GM21381 (cell line): Measurements from ENCODE around the gene MACROD2.
"Not testable (repeated sequence)": the region's sequence is repeated elsewhere in the genome, so short reads cannot be mapped to it uniquely, and the experiment has no call there.

Source experiments
- ATAC-seq: cut with Tn5 transposase; IDR thresholded peaks from one replicate; pipeline ENCODE4 v1.9.1; 2021; ENCODE audit warnings: mild to moderate bottlenecking, moderate library complexity; ENCODE audit not compliant: unreplicated experiment

MACROD2 gene

DNA sequence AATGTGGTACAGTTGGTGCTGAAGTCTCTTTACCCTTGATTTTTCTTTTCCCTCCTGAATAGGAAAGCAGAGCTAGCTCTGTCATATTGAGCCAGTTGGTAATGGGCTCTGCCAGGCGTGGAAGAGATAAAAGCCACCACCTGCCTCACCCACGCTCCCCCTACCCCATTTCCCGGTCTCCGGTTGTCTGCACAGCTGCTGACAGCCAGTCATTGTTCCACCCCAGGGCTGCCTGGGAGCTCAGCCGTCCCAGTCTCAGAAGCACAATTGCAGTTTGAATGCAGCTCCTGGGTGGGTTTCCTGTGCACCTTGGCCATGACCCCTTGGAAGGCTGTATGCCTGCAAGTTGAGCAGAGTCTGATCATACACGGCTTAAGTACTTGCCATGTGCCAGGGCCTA is 1017.2 kb downstream of the MACROD2 start:
- ATAC-seq, result no peak

DNA sequence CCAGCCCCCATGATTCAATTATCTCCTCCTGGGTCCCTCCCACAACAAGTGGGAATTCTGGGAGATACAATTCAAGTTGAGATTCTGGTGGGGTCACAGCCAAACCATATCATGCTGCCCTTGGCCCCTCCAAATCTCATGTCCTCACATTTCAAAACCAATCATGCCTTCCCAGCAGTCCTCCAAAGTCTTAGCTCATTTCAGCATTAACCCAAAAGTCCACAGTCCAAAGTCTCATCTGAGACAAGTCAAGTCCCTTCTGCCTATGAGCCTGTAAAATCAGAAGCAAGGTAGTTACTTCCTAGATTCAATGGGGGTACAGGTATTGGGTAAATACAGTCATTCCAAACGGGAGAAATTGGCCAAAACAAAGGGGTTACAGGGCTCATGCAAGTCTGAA is 1021.6 kb downstream of the MACROD2 start:
- ATAC-seq, result not testable (repeated sequence)

DNA sequence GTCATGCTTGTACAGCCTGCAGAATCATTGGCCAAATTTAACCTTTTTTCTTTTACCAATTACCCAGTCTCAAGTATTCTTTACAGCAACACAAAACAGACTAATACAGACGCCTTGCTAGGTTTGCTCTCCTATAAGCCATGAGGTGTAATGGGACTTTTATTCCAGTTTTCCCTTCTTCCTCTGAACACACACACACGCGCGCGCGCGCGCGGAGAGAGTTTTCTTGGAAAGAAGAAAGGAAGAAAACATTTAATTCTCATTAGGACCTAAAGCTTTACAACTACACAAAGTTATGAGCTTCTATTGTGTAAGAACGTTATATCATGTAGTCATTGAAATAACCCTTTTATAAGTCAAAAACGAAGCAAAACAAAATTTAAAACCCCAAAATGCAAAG is 1023.6 kb downstream of the MACROD2 start:
- ATAC-seq, result no peak

DNA sequence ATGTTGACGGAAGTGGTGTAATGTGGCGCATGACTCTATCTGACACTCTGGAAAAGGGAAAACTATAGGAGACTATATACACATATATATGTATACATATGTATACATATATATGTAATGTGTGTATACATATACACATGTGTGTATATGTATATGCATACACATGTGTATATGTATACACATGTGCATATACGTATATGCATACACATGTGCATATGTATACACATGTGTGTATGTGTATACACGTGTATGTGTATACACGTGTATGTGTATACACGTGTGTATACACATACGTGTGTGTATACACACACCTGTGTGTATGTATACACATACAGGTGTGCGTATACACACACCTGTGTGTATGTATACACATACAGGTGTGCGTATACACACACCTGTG is 1025.5 kb downstream of the MACROD2 start:
- no peak for ATAC-seq

DNA sequence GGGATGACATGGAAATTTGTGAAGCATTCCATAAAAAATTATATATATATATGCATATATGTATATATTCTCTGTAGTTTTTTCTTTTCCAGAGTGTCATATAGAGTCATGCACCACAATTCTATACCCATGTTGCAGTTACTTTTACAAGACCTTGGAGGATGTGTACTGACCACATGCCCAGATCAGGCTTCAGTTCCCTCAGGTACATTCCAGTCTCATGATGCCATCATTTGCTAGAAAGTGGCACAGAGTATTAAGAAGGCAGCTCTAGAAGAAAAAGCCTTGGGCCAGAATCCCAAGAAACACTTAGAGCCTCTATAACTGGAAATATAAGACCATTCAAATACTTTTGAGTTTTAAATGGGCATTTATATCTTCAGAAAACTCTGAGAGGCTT is 1027.6 kb downstream of the MACROD2 start:
- no peak for ATAC-seq

DNA sequence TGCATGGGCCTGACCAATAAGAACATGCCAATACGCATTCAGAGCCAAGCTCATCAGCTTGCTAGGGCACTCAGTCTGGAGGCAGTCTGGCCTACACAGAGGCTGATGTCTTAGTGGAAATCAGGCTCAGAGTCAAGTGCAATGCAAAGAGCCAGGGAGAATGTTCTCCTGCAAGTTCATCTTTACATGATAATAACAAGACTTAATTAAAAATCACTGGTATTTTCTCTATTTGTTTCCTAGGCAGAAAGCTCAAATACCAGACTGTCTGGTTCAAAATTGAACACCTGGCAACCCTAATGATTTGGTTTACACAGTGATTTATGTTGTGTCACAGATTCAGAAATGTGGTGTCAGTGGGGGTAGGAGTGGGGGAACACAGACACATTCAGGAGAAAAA is 1031.4 kb downstream of the MACROD2 start:
- ATAC-seq, result no peak

DNA sequence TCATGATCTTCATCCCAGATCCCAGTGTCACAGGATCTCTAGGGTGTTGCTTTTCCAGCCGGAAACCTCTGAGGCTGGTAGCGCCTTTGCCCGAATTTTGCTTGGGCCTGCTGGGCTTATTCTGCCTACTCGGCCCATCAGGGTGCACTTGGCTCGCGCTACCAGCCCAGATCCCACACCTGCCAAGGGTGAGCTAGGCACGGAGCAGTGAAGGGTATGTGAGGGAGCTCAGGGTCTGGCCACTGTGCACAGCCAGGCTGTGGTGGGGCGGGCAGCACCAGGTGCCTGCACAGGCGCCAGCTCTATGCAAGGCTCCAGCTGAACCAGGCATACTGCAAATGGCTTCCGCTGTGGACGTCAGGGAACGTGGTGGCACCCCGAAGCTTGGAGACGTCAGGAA is 1035.5 kb downstream of the MACROD2 start:
- no peak for ATAC-seq

DNA sequence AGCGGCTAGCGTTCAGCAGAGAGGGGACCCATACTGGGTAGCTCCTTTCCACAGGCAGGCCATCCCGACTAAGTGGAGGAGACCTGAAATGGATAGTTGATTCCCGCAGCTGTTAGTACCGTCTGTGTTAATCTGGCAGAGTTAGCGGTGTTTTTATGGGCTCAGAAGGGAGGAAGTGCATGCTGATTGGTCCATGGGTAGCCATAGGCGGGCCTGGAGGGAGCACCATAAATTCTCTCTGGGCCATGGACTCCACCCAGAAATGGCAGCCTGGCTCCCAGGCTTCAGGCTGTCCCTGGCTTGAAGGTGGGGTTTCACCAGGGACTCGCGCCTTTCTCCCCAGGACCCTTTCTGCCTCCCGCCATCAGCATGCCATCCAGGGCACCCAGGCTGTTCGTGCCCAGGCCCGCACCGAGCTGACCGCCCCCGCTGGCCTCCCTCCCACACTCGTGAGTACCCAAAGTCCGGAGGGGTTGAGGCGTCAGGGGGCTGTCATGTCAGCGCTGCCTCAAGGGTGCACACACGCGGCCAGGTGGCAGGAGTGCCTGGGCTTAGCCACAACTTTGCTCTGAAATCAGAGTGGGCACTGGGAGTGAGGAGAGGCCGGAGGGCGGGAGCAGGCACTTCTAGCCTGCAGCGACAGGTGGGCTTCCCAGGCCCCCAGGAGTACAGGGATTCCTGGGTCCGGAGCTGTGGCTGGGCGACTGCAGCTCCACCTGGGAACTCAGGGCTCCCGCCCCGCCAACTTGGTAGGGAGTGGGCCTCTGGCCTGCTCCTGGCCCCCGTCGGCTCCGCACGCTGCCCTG is 1036.4 kb downstream of the MACROD2 start:
- ATAC-seq, result no peak

DNA sequence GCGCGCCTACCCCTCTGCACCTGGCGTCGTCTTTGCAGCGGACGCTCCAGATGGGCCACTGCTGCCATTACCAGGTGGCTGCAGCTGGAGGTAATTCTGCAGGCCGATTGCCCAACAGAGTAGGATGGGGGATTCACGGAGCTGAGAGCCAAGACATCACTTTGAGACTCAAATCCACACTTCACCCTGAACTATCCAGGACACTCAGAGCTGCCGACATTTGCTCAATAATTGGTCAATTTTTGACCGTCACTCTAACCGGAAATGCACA is 1037.0 kb downstream of the MACROD2 start:
- no peak for ATAC-seq

DNA sequence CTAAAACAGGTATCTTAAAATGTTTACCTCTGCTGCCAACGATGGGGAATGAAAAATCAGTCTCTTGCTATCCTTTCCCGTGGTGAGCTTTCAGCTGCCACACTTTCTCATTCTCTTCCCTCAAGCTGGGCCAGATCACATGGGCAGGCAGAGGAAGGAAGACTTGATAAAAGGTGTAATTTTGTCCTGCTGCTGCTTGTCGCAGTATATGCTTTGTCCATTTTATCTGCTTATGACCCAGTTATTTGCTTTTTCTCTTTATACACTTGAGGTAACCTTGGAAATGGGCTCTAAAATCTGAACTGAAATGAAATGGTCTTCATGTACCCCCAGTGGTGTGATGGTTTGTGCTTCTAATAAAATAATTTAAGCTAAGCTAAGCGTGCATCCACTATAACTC is 1038.0 kb downstream of the MACROD2 start:
- no peak for ATAC-seq

DNA sequence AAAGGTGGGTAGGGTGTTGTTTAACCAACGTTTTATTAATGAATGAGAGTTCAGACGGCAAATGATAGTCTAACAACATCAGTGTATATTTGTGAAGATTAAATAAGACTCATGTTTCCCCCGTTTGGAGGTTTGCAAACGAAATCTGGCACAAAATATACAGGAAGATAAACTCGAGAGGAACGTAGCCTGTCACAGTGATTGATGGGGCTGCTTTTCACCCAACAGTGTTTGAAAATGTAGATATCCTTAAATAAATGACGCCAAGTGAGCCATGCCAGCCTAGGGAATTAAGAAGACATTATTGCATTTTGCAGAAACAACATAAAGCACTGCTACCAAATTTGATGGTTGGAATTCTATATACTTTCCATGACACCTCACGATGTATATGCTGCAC is 1038.6 kb downstream of the MACROD2 start:
- ATAC-seq, result no peak

DNA sequence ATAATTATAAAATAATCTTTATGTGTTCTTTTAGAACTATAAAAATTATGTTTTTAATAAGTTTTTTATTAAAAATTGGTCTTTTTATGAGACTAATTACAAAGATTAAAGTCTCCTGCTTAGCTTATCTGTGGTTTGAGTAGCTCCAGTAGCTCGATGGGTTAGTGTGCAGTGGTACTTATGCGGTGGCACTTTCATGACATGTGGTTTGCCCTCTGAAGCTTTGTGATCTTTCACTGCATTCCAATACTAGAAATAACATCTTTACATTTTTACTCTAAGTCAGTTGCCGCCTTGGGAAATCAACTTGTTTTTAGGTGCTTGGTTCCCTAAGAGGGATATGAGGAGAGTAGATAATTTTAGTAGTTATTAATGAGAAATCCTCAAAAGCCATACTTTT is 1041.6 kb downstream of the MACROD2 start:
- no peak for ATAC-seq

DNA sequence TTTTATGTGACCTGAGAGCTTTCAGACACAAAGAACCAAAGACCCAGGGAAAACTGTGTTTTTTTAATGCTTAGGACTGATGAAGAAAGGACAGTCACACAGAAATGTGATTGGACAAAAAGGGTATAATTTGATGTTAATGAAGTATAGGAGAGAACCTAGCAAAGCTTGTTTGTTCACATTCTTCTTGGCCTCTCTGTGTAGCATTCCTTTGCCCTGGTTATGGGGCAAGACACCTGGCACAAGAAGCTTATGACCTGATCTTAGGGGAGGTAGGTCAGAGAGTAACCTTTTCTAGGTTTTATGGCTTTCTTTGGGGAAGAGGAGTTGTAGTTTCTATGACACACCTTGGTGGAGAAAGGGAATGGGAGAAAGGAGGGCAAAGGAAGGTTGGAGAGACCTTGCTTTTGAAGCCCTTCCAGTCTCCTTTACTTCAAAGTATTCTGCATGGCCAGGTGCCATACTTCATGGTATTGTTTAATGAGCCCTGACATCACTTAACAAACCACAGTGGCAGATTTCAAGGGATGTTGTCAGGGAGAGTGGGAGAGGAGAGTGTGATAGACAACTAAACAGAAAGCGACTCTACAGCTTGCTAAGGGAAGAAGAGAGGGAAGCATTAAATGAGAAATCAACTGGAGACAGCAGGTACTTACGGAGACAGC is 1043.9 kb downstream of the MACROD2 start:
- ATAC-seq, result no peak

DNA sequence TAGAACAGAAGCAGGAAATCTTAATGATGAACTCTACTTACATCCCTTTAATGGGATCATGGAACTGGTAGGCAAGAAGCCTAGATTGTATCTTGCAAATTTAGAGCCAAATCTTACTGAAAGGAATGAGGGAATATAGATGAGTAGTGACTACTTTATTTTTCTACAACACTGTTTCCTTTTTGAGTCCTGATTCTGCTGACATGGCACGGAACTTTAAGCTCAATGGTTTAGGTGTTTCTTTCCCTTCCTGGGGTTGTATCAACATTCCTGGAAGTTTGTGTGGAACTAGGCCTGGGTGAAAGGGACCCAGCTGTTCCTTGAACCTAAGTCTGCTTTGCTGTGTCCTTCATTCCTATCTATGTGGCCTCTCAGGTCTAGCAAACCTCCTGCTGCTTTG is 1047.4 kb downstream of the MACROD2 start:
- no peak for ATAC-seq

DNA sequence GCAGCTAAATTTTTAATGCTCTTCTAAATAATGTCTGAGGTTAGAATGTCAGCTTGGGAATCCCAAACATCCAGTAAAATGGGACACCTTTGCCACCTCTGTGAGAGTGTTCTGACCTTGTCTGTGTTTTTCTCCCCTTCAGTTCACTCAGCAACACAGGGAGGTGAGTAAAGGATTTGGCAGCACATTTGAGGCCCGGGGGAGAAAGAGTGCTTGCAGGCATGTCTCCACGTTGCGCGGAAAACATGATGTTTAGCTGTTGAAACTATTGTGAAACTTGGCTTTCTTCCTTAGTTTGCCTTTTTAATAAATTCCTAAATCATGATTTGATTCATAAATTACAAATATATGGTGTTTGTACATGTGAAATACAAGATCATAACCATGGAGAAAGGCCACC is 1049.9 kb downstream of the MACROD2 start:
- ATAC-seq, result no peak

DNA sequence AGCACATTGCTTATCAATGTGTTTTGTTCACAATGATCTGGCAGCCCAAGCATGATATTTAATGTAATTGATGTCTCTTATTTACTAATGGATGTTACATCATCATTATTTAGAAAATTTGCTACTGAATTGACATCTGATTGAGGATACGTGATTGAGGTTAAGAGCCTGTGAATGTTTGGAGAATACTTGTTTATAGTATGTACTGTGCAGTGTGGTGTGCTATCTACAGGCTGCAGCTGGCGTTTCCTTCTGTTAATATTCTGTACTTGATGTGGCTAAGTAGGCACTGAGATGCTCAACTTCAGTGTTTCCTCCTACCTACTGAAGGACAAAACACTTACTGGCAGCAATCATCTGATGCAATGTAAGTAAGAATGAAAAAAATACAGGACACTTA is 1051.7 kb downstream of the MACROD2 start:
- no peak for ATAC-seq

DNA sequence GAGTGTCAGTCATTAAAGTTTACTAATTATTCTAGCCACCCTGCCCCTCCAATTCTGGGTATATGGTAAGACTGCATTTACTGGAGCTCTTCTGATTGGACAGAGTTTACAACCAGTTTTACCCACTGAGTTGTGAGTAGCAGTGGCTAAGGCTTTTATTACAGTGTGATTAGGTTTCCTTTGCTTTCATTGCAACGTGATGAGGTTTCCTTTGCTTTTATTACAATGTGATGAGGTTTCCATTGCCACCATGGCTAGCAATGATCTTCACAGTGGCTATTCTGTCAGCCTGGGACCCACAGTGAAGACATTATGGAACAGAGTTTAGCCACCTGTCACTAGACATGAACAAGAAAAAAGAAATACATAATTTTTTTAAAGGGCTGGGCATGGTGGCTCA is 1052.3 kb downstream of the MACROD2 start:
- ATAC-seq, result no peak

DNA sequence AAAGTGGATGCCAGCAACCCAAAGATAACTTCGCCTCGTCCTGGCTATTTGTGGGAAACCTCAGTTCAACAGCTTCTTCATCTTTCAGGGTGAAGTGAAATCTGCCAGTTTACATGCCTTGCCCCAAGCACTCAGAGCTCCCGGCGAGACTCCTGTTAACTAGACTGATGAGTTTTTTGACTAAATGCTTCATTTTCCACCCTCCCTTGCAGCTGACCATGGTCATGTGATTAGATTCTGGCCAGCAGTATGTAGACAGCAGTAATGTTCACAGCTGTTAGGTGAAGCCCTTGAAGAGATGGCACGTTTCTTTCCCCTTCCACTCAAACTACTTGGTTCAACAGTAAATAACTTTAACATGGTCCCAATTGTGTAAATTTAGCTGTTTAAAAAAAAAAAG is 1060.9 kb downstream of the MACROD2 start:
- no peak for ATAC-seq

DNA sequence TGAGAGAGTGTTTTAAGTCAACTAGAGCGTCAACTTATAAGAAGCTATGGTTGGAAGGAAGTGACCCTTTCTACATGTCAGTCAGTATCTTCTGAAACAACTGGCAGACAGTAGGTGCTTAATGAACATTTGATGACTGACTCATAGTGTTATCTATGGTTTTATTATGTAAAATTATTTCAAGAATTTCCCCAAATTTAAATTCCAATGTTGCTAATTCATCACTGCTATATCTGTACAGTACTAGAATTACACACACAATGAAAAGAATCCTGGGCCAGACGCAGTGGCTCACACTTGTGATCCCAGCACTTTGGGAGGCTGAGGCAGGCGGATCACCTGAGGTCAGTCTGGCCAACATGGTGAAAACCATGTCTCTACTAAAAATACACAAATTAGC is 1063.5 kb downstream of the MACROD2 start:
- no peak for ATAC-seq

DNA sequence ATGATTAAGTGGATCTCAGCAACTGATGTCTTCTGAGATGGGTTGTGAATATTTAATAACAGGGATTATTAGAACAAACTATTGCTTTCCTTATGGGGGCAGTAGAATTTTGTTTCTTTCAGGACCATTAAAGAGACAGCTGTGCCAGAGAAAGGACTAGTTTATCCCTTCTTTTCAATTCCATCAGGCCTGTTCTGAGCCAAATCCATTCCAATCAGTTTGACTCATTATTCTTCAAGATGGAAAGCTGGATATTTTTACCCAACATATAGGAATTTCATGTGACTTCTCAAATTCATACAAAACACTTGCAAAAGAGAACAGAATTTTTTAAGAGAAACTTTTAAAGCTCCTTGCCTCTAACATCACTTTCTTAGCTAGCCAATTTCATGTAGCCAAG is 1064.1 kb downstream of the MACROD2 start:
- ATAC-seq, result no peak

DNA sequence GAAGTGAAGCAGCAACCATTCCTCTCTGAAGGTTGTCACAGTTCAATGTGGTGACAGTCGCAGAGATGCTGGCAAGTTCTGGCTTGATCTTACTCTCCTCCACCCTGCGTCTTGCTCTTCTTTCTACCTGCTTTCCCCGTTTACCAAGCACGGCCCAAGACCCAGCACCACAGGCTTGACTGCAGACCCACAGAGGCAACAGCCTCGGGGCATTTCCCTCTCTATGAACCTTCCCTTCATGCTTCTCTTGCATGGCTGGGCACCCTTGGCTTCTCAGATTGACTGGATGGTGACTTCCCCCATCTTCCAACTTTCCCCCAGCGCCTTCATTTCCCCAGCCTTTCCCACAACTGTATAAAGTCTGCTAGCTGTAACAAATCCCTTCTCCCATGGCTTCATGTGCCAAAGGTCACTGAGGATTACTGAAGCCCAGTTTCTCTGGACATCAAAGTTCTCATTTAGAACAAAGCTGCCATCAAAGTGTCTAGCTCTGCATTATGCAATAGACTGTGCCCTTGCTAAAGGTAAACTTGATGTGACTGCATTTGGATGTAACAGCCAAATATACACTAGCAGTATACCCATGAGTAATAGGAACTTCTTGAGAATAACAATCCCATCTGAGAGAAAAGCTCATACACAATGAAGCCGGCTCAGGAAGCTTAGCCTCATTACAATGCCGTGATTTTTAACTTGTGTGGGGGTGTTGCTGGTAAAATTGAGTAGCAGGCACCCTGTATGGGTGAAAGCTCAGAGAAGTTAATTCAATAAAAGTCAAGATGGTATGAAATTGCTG is 1065.1 kb downstream of the MACROD2 start:
- no peak for ATAC-seq

DNA sequence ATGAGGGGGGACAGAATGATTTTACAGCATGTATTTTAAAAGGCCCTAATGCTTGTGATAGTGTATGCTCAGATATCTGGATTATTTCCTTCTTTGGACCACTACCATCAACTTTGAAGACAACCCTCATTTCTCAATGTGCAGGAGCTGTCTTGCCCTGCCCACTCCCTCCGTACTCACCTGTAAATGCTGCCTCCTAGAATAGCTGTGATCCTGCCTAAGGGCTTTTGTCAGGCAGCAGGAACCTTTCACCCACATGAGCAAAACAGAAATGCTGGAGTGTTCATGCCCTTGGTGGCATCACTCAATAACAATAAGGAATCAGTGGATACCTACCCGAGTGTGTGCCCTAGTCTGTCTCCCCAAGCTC is 1065.7 kb downstream of the MACROD2 start:
- ATAC-seq, result no peak
